HPDE6-E6E7 (cell line): ENCODE results near the gene STIMATE.

Experiments used
- DNase-seq: peaks from one replicate; pipeline ENCODE4 v3.0.0; 2011; ENCODE audit warnings: missing footprints; ENCODE audit errors: extremely low spot score

STIMATE gene

GRCh38 chr3:52870471-52870870 is 26.9 kb downstream of the STIMATE start:
- no peak for DNase-seq

GRCh38 chr3:52866427-52866826 is 30.9 kb downstream of the STIMATE start:
- DNase-seq, result no peak

- no peak for DNase-seq
Measured at GRCh38 chr3:52865994-52866393, 31.4 kb downstream of the STIMATE start.

GRCh38 chr3:52860424-52860768 is 37.0 kb downstream of the STIMATE start:
- no peak for DNase-seq

GRCh38 chr3:52859686-52860423 is 37.5 kb downstream of the STIMATE start:
- no peak for DNase-seq

GRCh38 chr3:52857864-52858263 is 39.5 kb downstream of the STIMATE start:
- no peak for DNase-seq

- DNase-seq, result no peak
Measured at GRCh38 chr3:52857133-52857532, 40.2 kb downstream of the STIMATE start.

GRCh38 chr3:52856666-52857065 is 40.7 kb downstream of the STIMATE start:
- DNase-seq, result no peak

- no peak for DNase-seq
Measured at GRCh38 chr3:52854013-52854412, 43.3 kb downstream of the STIMATE start.

- DNase-seq, result no peak
Measured at GRCh38 chr3:52852419-52852818, 44.9 kb downstream of the STIMATE start.

GRCh38 chr3:52851348-52851747 is 46.0 kb downstream of the STIMATE start:
- peak; percentile 16 for DNase-seq

- no peak for DNase-seq
Measured at GRCh38 chr3:52849656-52850055, 47.7 kb downstream of the STIMATE start.

GRCh38 chr3:52848617-52849016 is 48.7 kb downstream of the STIMATE start:
- no peak for DNase-seq

GRCh38 chr3:52847726-52848125 is 49.6 kb downstream of the STIMATE start:
- no peak for DNase-seq

- DNase-seq, result no peak
Measured at GRCh38 chr3:52847241-52847640, 50.1 kb downstream of the STIMATE start.

- DNase-seq, result no peak
Measured at GRCh38 chr3:52846432-52846965, 50.8 kb downstream of the STIMATE start.

- DNase-seq, result no peak
Measured at GRCh38 chr3:52845691-52846431, 51.5 kb downstream of the STIMATE start.

- no peak for DNase-seq
Measured at GRCh38 chr3:52845157-52845556, 52.2 kb downstream of the STIMATE start.

- no peak for DNase-seq
Measured at GRCh38 chr3:52844290-52844975, 52.9 kb downstream of the STIMATE start.

GRCh38 chr3:52843881-52844280 is 53.5 kb downstream of the STIMATE start:
- no peak for DNase-seq

- DNase-seq, result no peak
Measured at GRCh38 chr3:52843108-52843865, 54.1 kb downstream of the STIMATE start.

GRCh38 chr3:52842424-52842823 is 54.9 kb downstream of the STIMATE start:
- no peak for DNase-seq
